GM12878 (cell line): ENCODE data around the gene UFSP2. TPM values are rescaled to one million over a fixed set of nuclear protein-coding genes. Genes with fewer than 3 reads are reported as not detected.

Experiments
- ATAC-seq: fragments of 200-7000 bp; cut with Tn5 transposase; 3 replicates; pipeline ENCODE4 v1.9.1; 2020; ENCODE audit warnings: mild to moderate bottlenecking, moderate library complexity
- BruUV-seq: library from RNA; stranded (reverse); fragments of 400-500 nt; replicated peaks from 2 replicates; lab custom pipeline; 2021; lab: Mats Ljungman, UMichigan
- CTCF ChIA-PET: fragments of 300-600 bp; sonication (Branson Sonifier 250); formaldehyde crosslinking; extraction: SDS; loops from one replicate; lab custom pipeline; 2021; ENCODE audit warnings: inconsistent platforms; lab: Yijun Ruan, JAX
- POLR2A ChIA-PET: fragments of 350-600 bp; formaldehyde crosslinking; extraction: SDS; loops from one replicate; lab custom pipeline; 2021; ENCODE audit warnings: inconsistent platforms; lab: Charles Lee
- RAD21 ChIA-PET: fragments of 300-600 bp; sonication (Branson Sonifier 250); formaldehyde crosslinking; loops from one replicate; lab custom pipeline; 2023; ENCODE audit warnings: antibody characterized with exemption; ENCODE audit not compliant: unreplicated experiment; lab: Charles Lee
- SMC1A ChIA-PET: fragments of 300-600 bp; sonication (Branson Sonifier 250); formaldehyde crosslinking; loops from one replicate; lab custom pipeline; 2023; ENCODE audit not compliant: unreplicated experiment, uncharacterized antibody; lab: Charles Lee
- DNase-seq: peaks from one replicate; pipeline ENCODE4 v3.0.0-alpha.2; 2011; ENCODE audit warnings: low read depth, low spot score
- FAIRE-seq: peaks from 3 replicates; lab custom pipeline; 2011; peaks lifted over from hg19 to GRCh38; lab: Jason Lieb, UNC
- H2AFZ ChIP-seq: 2 replicates; pipeline ENCODE4 v1.6.0; 2011; ENCODE audit warnings: low read depth, low read length, control low read depth; ENCODE audit not compliant: control insufficient read depth
- H3K27ac ChIP-seq: 2 replicates; pipeline ENCODE4 v1.5.1; 2011; ENCODE audit warnings: control low read depth; ENCODE audit not compliant: control insufficient read depth, insufficient read depth
- H3K27me3 ChIP-seq, 2 experiments: replicated peaks in 1 of 2; 2 replicates each; pipeline versions ENCODE4 v1.6.0 to v1.6.1; 2011; ENCODE audit warnings: low read length in 1 of 2; ENCODE audit not compliant: control insufficient read depth in 2 of 2, insufficient read depth in 2 of 2
- H3K36me3 ChIP-seq, 2 experiments: 2 replicates each; pipeline ENCODE4 v1.5.1; 2011; ENCODE audit warnings: low read length in 1 of 2; ENCODE audit not compliant: control insufficient read depth in 2 of 2, insufficient read depth in 2 of 2
- H3K4me1 ChIP-seq: 2 replicates; pipeline ENCODE4 v1.6.1; 2011; ENCODE audit warnings: mild to moderate bottlenecking, low read length, moderate library complexity, mixed read lengths; ENCODE audit not compliant: control insufficient read depth, insufficient read depth
- H3K4me2 ChIP-seq: 2 replicates; pipeline ENCODE4 v1.6.0; 2011; ENCODE audit warnings: control low read depth; ENCODE audit not compliant: control insufficient read depth, insufficient read depth
- H3K4me3 ChIP-seq: fragments of 200-600 bp; sonication (generic); 2 replicates; pipeline ENCODE4 v1.5.1; 2016
- H3K79me2 ChIP-seq: 2 replicates; pipeline ENCODE4 v1.6.0; 2011; ENCODE audit warnings: low read length; ENCODE audit not compliant: control insufficient read depth, insufficient read depth
- H3K9ac ChIP-seq: 2 replicates; pipeline ENCODE4 v1.8.0; 2011; ENCODE audit warnings: low read length, control low read depth, mixed read lengths; ENCODE audit not compliant: control insufficient read depth, insufficient read depth
- H3K9me3 ChIP-seq: replicated peaks from 3 replicates; pipeline ENCODE4 v1.5.1; 2011; ENCODE audit warnings: mild to moderate bottlenecking, low read length; ENCODE audit not compliant: control insufficient read depth, insufficient read depth
- H4K20me1 ChIP-seq: 2 replicates; pipeline ENCODE4 v1.6.0; 2011; ENCODE audit not compliant: control insufficient read depth, insufficient read depth
- BRCA1 ChIP-seq: IDR thresholded peaks from 2 replicates; pipeline ENCODE4 v1.6.1; 2011; ENCODE audit warnings: low read depth, low read length, improper control_type of control experiment
- CTCF ChIP-seq, 3 experiments: IDR thresholded peaks in 2 of 3; conservative IDR thresholded peaks in 1 of 3; 2 replicates each; pipeline ENCODE4 v1.5.1; 2011; ENCODE audit warnings: low read depth in 3 of 3, low read length in 3 of 3, mild to moderate bottlenecking in 3 of 3, control low read depth in 2 of 3, moderate library complexity in 2 of 3, inconsistent platforms in 1 of 3, mixed read lengths in 1 of 3; ENCODE audit not compliant: control insufficient read depth in 2 of 3, insufficient read depth in 1 of 3; ENCODE audit errors: extremely low read depth in 1 of 3
- E2F4 ChIP-seq: IDR thresholded peaks from 2 replicates; pipeline ENCODE4 v1.6.1; 2012; ENCODE audit warnings: low read depth, low read length, improper control_type of control experiment
- ELK1 ChIP-seq: IDR thresholded peaks from 2 replicates; pipeline ENCODE4 v1.6.1; 2012; ENCODE audit warnings: low read depth, low read length, improper control_type of control experiment
- MEF2A ChIP-seq: IDR thresholded peaks from 2 replicates; pipeline ENCODE4 v1.6.1; 2011; ENCODE audit warnings: low read depth, mild to moderate bottlenecking, low read length, moderate library complexity; ENCODE audit not compliant: insufficient read depth
- POLR2AphosphoS5 ChIP-seq: IDR thresholded peaks from 2 replicates; pipeline ENCODE4 v1.6.1; 2011; ENCODE audit warnings: mild to moderate bottlenecking, low read length, inconsistent platforms
- RFX5 ChIP-seq: IDR thresholded peaks from 2 replicates; pipeline ENCODE4 v1.6.1; 2011; ENCODE audit warnings: low read depth, low read length, improper control_type of control experiment
- RUNX3 ChIP-seq: IDR thresholded peaks from 2 replicates; pipeline ENCODE4 v1.6.1; 2012; ENCODE audit warnings: low read length, inconsistent platforms
- SREBF1 ChIP-seq: IDR thresholded peaks from 2 replicates; pipeline ENCODE4 v1.6.1; 2012; ENCODE audit warnings: mild to moderate bottlenecking, low read length
- TCF3 ChIP-seq: IDR thresholded peaks from 2 replicates; pipeline ENCODE4 v1.6.1; 2012; ENCODE audit warnings: low read depth, mild to moderate bottlenecking, low read length, borderline replicate concordance; ENCODE audit not compliant: insufficient read depth
- WGBS: methylation state at CpG from one replicate; pipeline ENCODE4 v1.1.6; 2016; ENCODE audit warnings: low lambda C conversion rate; ENCODE audit not compliant: insufficient replicate concordance, insufficient coverage; ENCODE audit errors: missing lambda C conversion rate; 5-methylcytosine and 5-hydroxymethylcytosine counted together
- in situ Hi-C: fragments of 300-500 bp; cut with MboI; formaldehyde crosslinking; loops from 9 replicates; pipeline ENCODE4 v1.14.3; 2018; ENCODE audit warnings: mixed read lengths
- intact Hi-C: fragments of 100-400 bp; cut with micrococcal nuclease; formaldehyde crosslinking; loops from one replicate; pipeline ENCODE4 v1.14.2; 2022; ENCODE audit not compliant: unreplicated experiment
- polyA plus RNA-seq, 11 experiments: library from polyadenylated mRNA; depleted of rRNA in 4 of 11; unstranded in 6 of 11; stranded (reverse) in 5 of 11; fragments of >200 nt; fragmentation: Nextera tagmentation in 4 of 11; fragmentation: Illumina TruSeq in 1 of 11; extraction: Ambion mirVana in 4 of 11; extraction: Trizol in 1 of 11; gene quantifications; 1 replicate in 1 of 11; 2 replicates in 10 of 11; pipeline versions ENCODE4 v1.2.1 to v1.2.3, GENCODE V29; 2011 to 2016; ENCODE audit warnings: inconsistent platforms in 2 of 11, missing spikeins in 2 of 11, low read depth in 1 of 11
- total RNA-seq, 4 experiments: library from RNA; depleted of rRNA in 3 of 4; stranded (reverse); fragments of >200 nt in 3 of 4; fragmentation: Illumina TruSeq in 1 of 4; extraction: Trizol in 1 of 4; gene quantifications; 2 replicates each; pipeline versions ENCODE4 v1.2.1 to v1.2.3, GENCODE V29; 2013 to 2021
- TF ChIP-seq, protein P1 (sequence below): IDR thresholded peaks from 2 replicates; pipeline ENCODE4 v1.6.1; 2012; ENCODE audit warnings: improper control_type of control experiment, low read depth, low read length; ENCODE audit not compliant: insufficient replicate concordance
- TF ChIP-seq, protein P2 (sequence below): fragments of 450-650 bp; IDR thresholded peaks from 2 replicates; pipeline ENCODE4 v1.6.1; 2017; ENCODE audit warnings: antibody characterized with exemption, mild to moderate bottlenecking, moderate library complexity

Gene UFSP2
- total and polyA plus RNA-seq, 10 of the 15 experiments (the other 5 are each of a cell fraction or from before 2014, with no cell fraction given), result 25.4 to 53.1 (median 37.7) TPM

- no peak for DNase-seq
- 99% methylated on average over 4 of the region's 4 CpGs for WGBS
- H3K27me3 ChIP-seq, result no peaks in the 10 kb centered on the region
- no peaks in the 10 kb centered on the region for H4K20me1 ChIP-seq
- no TSS peak for BruUV-seq
- H3K27ac ChIP-seq, result no peak overlapping the region
- FAIRE-seq, result no peak
- CTCF ChIA-PET, result no interaction called here
- POLR2A ChIA-PET, result no interaction called here
- H3K36me3 ChIP-seq, result peaks cover 1 to 35% of the 10 kb centered on the region in 2 experiments
- ATAC-seq, result no peak
- in situ Hi-C loops, result no loop called here
- no peak overlapping the region for H3K4me3 ChIP-seq
- 0 out of 2 replicates have a peak, but pooled peaks cover 4% of the 10 kb centered on the region for H3K4me1 ChIP-seq
- no peak overlapping the region for H2AFZ ChIP-seq
- H3K4me2 ChIP-seq, result no peak overlapping the region
- H3K9me3 ChIP-seq, result no peaks in the 10 kb centered on the region
- H3K79me2 ChIP-seq, result no peaks in the 10 kb centered on the region
- H3K9ac ChIP-seq, result no peak overlapping the region
- intact Hi-C loops, result no loop called here
- SMC1A ChIA-PET, result no interaction called here
- RAD21 ChIA-PET, result no interaction called here
- TF ChIP-seq RUNX3 (no peak), POLR2AphosphoS5 (no peak), BRCA1 (no peak), SREBF1 (no peak), RFX5 (no peak), MEF2A (no peak), CTCF (IDR thresholded peaks at IDR 0.05 in 2 of 3, conservative IDR thresholded peaks at IDR 0.05 in 1 of 3; ENCODE audit: control insufficient read depth in 2 of 3, extremely low read depth in 1 of 3, insufficient read depth in 1 of 3, low read depth in 3 of 3, low read length in 3 of 3) (no peak), TCF3 (no peak), ELK1 (no peak), E2F4 (no peak)
- TF ChIP-seq, protein P1, sequence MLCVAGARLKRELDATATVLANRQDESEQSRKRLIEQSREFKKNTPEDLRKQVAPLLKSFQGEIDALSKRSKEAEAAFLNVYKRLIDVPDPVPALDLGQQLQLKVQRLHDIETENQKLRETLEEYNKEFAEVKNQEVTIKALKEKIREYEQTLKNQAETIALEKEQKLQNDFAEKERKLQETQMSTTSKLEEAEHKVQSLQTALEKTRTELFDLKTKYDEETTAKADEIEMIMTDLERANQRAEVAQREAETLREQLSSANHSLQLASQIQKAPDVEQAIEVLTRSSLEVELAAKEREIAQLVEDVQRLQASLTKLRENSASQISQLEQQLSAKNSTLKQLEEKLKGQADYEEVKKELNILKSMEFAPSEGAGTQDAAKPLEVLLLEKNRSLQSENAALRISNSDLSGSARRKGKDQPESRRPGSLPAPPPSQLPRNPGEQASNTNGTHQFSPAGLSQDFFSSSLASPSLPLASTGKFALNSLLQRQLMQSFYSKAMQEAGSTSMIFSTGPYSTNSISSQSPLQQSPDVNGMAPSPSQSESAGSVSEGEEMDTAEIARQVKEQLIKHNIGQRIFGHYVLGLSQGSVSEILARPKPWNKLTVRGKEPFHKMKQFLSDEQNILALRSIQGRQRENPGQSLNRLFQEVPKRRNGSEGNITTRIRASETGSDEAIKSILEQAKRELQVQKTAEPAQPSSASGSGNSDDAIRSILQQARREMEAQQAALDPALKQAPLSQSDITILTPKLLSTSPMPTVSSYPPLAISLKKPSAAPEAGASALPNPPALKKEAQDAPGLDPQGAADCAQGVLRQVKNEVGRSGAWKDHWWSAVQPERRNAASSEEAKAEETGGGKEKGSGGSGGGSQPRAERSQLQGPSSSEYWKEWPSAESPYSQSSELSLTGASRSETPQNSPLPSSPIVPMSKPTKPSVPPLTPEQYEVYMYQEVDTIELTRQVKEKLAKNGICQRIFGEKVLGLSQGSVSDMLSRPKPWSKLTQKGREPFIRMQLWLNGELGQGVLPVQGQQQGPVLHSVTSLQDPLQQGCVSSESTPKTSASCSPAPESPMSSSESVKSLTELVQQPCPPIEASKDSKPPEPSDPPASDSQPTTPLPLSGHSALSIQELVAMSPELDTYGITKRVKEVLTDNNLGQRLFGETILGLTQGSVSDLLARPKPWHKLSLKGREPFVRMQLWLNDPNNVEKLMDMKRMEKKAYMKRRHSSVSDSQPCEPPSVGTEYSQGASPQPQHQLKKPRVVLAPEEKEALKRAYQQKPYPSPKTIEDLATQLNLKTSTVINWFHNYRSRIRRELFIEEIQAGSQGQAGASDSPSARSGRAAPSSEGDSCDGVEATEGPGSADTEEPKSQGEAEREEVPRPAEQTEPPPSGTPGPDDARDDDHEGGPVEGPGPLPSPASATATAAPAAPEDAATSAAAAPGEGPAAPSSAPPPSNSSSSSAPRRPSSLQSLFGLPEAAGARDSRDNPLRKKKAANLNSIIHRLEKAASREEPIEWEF, result no peak
- TF ChIP-seq, protein P2, sequence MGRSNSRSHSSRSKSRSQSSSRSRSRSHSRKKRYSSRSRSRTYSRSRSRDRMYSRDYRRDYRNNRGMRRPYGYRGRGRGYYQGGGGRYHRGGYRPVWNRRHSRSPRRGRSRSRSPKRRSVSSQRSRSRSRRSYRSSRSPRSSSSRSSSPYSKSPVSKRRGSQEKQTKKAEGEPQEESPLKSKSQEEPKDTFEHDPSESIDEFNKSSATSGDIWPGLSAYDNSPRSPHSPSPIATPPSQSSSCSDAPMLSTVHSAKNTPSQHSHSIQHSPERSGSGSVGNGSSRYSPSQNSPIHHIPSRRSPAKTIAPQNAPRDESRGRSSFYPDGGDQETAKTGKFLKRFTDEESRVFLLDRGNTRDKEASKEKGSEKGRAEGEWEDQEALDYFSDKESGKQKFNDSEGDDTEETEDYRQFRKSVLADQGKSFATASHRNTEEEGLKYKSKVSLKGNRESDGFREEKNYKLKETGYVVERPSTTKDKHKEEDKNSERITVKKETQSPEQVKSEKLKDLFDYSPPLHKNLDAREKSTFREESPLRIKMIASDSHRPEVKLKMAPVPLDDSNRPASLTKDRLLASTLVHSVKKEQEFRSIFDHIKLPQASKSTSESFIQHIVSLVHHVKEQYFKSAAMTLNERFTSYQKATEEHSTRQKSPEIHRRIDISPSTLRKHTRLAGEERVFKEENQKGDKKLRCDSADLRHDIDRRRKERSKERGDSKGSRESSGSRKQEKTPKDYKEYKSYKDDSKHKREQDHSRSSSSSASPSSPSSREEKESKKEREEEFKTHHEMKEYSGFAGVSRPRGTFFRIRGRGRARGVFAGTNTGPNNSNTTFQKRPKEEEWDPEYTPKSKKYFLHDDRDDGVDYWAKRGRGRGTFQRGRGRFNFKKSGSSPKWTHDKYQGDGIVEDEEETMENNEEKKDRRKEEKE, result no peak
Observed at GRCh38 chr4:185358959-185359358, 66.8 kb downstream of the UFSP2 start.
